ENCODE data around the gene MCRIP1. TPM values are rescaled to one million over a fixed set of nuclear protein-coding genes. Genes with fewer than 3 reads are reported as not detected.

MCRIP1 gene
- total and polyA plus RNA-seq, 4 experiments from 2014 or later: 65.8 to 87.2 (median 68.9) TPM

DNA sequence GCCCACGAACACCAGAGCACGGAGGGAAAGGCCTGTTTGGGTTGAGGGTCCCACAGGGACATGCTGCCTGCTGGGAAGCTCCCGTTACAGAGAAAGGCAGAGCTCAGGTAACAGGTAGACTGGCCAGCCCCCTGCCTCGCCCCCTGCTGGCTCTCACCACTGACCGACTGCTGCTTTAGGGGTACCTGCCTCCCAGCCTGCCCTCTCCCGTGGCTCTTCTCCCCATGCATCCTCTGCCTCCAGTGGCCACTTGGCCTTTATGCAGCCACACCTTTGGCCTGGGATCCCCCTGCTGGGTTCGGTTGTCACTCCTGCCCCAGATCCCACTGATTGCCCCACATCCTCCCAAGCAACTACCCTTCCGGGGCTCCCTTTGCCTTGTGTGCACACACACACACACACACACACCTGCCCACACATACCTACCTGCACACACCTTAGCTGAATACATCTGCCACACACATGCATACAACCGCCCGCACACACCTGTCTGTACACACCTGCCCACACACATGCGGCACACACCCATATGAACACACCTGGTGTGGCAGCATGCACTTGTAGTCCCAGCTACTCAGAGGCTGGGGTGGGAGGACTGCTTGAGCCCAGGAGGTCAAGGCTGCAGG lies 7.1 kb downstream of the MCRIP1 start:
- H3K27me3 Mint-ChIP-seq: no peaks in the 10 kb centered on the region
- Histone ChIP-seq H3K4me1 (ENCODE audit: insufficient read depth, low read length) (peaks cover 6% of the 10 kb centered on the region), H3K27ac (ENCODE audit: low read depth, low read length) (no peak overlapping the region), H3K27me3 (ENCODE audit: insufficient read depth, low read length) (no peaks in the 10 kb centered on the region), H3K4me3 (ENCODE audit: low read length in 2 of 2) (no peak overlapping the region), H3K9me3 (ENCODE audit: control insufficient read depth in 1 of 2, low read length in 2 of 2) (no peaks in the 10 kb centered on the region), H3K36me3 (ENCODE audit: insufficient read depth, low read length) (no peaks in the 10 kb centered on the region)
- ChIA-PET POLR2A (ENCODE audit: partially characterized antibody) (no interaction called here), CTCF (ENCODE audit: partially characterized antibody) (no interaction called here)
- no peaks in the 10 kb centered on the region for H3K9me3 Mint-ChIP-seq
- peak overlapping the region in 1 of 8 donors; percentile 56 for H3K4me3 Mint-ChIP-seq
- intact Hi-C loops (cut with micrococcal nuclease): no loop called here
- peaks cover 7 to 20% (median 8%) of the 10 kb centered on the region in 4 donors for H3K4me1 Mint-ChIP-seq
- H3K27ac Mint-ChIP-seq: peak overlapping the region in 2 of 7 donors; percentile 31 to 41
- no peak for DNase-seq
- peaks cover 5 to 9% of the 10 kb centered on the region in 2 donors for H3K36me3 Mint-ChIP-seq

DNA sequence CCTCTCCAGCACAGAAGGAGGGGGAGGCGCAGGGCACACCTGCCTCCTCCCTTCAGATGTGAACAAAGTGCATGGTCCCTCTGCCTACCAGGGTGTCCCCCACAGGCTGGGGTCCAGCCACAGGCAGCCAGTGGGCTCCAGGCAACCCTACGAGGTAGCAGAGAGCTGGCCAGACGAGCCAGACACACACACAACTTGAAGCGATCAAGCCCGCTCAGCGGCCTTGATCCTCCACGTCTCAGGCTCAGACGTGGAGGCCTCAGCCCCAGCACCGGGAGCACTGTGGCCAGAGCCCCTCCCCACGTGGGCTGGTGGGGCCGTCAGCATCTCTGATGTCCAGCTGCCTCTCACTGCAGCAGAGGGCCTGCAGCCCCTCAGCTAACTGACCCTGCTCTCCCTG lies 8.5 kb downstream of the MCRIP1 start:
- no peak for DNase-seq
- Mint-ChIP-seq H3K27me3 (no peaks in the 10 kb centered on the region), H3K4me3 (no peak overlapping the region), H3K9me3 (no peaks in the 10 kb centered on the region), H3K36me3 (peaks cover 5 to 8% of the 10 kb centered on the region in 2 donors), H3K4me1 (peaks cover 6 to 17% (median 8%) of the 10 kb centered on the region in 4 donors), H3K27ac (no peak overlapping the region)
- ChIA-PET CTCF (ENCODE audit: partially characterized antibody) (no interaction called here), POLR2A (ENCODE audit: partially characterized antibody) (interaction anchor here (1.3 kb wide), 1 partner anchor 17 kb away, joined by 3 read pairs; no protein-coding TSS in a partner anchor)
- H3K27ac ChIP-seq (ENCODE audit: low read depth, low read length): no peak overlapping the region
- intact Hi-C loops (cut with micrococcal nuclease): no loop called here
- H3K4me3 ChIP-seq (ENCODE audit: low read length in 2 of 2): no peak overlapping the region
- no peaks in the 10 kb centered on the region for H3K27me3 ChIP-seq (ENCODE audit: insufficient read depth, low read length)
- H3K9me3 ChIP-seq (ENCODE audit: control insufficient read depth in 1 of 2, low read length in 2 of 2): no peaks in the 10 kb centered on the region
- peaks cover 6% of the 10 kb centered on the region for H3K4me1 ChIP-seq (ENCODE audit: insufficient read depth, low read length)
- no peaks in the 10 kb centered on the region for H3K36me3 ChIP-seq (ENCODE audit: insufficient read depth, low read length)

DNA sequence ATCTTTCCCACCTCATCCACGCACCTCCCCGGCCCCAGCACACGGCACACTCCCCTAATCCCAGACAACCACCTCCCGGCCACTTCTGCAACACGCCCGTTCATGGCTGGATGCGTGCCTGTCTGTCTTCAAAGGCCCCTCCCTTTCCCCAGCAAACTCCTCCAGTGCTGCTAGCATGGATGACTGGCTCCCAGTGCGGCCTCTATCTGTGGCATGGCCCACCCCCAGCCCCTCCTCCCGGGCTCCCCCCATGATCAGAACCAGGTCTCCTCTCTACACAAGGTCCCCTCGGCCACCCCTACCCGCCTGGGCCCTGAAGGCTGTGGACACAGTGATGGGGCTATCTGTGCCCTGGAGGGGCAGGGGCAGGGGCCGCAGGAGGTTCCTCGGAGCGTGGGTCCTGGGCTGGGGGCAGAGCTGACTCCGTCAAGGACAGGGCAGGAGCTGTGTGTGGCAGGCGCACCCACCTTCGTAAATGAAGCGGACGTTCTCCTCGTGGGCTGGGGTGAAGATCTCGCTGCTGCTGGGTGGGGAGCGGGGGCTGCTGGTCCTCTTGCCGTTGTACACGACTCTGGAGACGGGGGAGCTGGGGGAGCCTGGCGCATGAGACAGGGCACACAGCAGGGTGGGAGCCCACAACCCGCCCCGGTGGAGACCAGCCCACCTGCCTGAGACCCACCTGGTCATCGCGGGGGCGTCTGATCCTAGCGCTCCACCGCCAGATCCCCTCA lies 9.1 kb downstream of the MCRIP1 start:
- Mint-ChIP-seq H3K27ac (no peak overlapping the region), H3K9me3 (no peaks in the 10 kb centered on the region), H3K27me3 (no peaks in the 10 kb centered on the region), H3K4me3 (no peak overlapping the region), H3K4me1 (peaks cover 5 to 13% (median 9%) of the 10 kb centered on the region in 4 donors), H3K36me3 (peaks cover 5 to 7% of the 10 kb centered on the region in 2 donors)
- no peaks in the 10 kb centered on the region for H3K9me3 ChIP-seq (ENCODE audit: control insufficient read depth in 1 of 2, low read length in 2 of 2)
- H3K4me1 ChIP-seq (ENCODE audit: insufficient read depth, low read length): peaks cover 6% of the 10 kb centered on the region
- no peak overlapping the region for H3K27ac ChIP-seq (ENCODE audit: low read depth, low read length)
- H3K4me3 ChIP-seq (ENCODE audit: low read length in 2 of 2): no peak overlapping the region
- no peaks in the 10 kb centered on the region for H3K36me3 ChIP-seq (ENCODE audit: insufficient read depth, low read length)
- intact Hi-C loops (cut with micrococcal nuclease): no loop called here
- H3K27me3 ChIP-seq (ENCODE audit: insufficient read depth, low read length): no peaks in the 10 kb centered on the region
- ChIA-PET CTCF (ENCODE audit: partially characterized antibody) (no interaction called here), POLR2A (ENCODE audit: partially characterized antibody) (interaction anchor here (1.3 kb wide), 1 partner anchor 17 kb away, joined by 3 read pairs; no protein-coding TSS in a partner anchor)
- no peak for DNase-seq

DNA sequence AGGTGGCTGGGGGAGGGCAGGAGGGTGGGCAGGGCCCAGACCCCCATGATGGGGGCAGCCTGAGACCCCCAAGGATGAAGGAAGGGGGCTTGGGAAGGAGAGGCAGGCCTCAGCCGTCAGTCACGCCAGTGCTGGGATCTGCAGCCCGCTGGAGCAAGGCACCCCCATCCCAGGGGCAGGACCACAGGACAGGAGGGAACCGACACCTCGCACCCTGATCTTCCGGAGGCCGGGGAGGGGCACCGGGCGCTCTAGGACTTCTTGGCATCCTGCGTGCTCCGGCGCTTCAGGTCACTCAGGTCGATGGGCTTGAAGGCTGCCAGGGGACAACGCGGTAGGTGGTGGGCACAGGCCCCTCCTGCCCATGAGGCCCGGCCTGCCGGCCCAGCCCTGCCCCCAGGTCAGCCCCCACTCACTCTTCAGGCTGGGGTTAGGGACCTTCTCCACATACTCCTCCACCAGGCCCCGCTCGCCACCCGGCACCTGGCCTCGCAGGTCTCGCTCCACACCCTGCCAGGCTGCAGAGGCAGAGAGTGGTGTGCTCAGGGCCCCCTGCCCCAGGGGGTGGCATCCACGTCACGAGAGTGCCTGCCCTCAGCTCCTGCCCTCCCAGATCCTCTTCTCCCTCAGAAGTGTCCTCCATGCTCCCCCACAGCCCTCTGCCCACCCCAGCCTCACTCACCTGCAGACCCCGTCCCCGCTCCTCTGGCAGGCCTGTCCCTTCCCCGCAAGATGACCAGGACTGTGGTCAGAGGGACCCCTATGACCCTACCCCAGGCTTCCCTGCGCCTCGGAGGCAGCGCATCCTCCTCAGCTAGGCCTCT lies 9.9 kb downstream of the MCRIP1 start:
- H3K36me3 Mint-ChIP-seq: peaks cover 5 to 6% of the 10 kb centered on the region in 2 donors
- H3K4me1 Mint-ChIP-seq: peaks cover 2 to 7% (median 5%) of the 10 kb centered on the region in 4 donors
- POLR2A ChIA-PET (ENCODE audit: partially characterized antibody): no interaction called here
- no peaks in the 10 kb centered on the region for H3K9me3 ChIP-seq (ENCODE audit: control insufficient read depth in 1 of 2, low read length in 2 of 2)
- no peak overlapping the region for H3K27ac Mint-ChIP-seq
- DNase-seq: no peak
- intact Hi-C loops (cut with micrococcal nuclease): no loop called here
- H3K4me1 ChIP-seq (ENCODE audit: insufficient read depth, low read length): peaks cover 6% of the 10 kb centered on the region
- no peak overlapping the region for H3K4me3 Mint-ChIP-seq
- H3K9me3 Mint-ChIP-seq: no peaks in the 10 kb centered on the region
- CTCF ChIA-PET (ENCODE audit: partially characterized antibody): no interaction called here
- H3K4me3 ChIP-seq (ENCODE audit: low read length in 2 of 2): no peak overlapping the region
- H3K27me3 Mint-ChIP-seq: no peaks in the 10 kb centered on the region
- no peaks in the 10 kb centered on the region for H3K27me3 ChIP-seq (ENCODE audit: insufficient read depth, low read length)
- H3K27ac ChIP-seq (ENCODE audit: low read depth, low read length): no peak overlapping the region
- no peaks in the 10 kb centered on the region for H3K36me3 ChIP-seq (ENCODE audit: insufficient read depth, low read length)

DNA sequence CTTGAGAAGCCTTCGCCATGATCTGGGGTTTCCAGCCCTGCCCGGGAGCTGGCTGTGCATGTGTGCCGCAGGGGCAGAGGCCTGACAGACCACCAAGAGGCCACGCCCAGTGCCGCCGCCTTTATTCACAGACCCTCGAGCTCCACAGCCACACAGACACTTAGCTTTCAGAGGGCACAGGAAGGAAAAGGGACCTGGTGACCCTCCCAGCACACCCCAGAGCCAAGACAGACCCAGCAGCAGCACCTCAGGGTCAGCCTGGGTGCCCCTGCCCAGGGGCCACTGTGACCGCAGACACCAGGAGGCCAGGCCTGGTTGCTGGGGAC lies 10.8 kb downstream of the MCRIP1 start:
- Histone ChIP-seq H3K36me3 (ENCODE audit: insufficient read depth, low read length) (no peaks in the 10 kb centered on the region), H3K27me3 (ENCODE audit: insufficient read depth, low read length) (no peaks in the 10 kb centered on the region), H3K9me3 (ENCODE audit: control insufficient read depth in 1 of 2, low read length in 2 of 2) (no peaks in the 10 kb centered on the region), H3K27ac (ENCODE audit: low read depth, low read length) (no peak overlapping the region), H3K4me1 (ENCODE audit: insufficient read depth, low read length) (peaks cover 6% of the 10 kb centered on the region), H3K4me3 (ENCODE audit: low read length in 2 of 2) (no peak overlapping the region)
- Mint-ChIP-seq H3K4me1 (peaks cover 2 to 6% (median 5%) of the 10 kb centered on the region in 4 donors), H3K36me3 (peaks cover 5 to 6% of the 10 kb centered on the region in 2 donors), H3K27me3 (no peaks in the 10 kb centered on the region), H3K4me3 (no peak overlapping the region), H3K9me3 (no peaks in the 10 kb centered on the region), H3K27ac (no peak overlapping the region)
- CTCF ChIA-PET (ENCODE audit: partially characterized antibody): interaction anchor here (1.0 kb wide), 1 partner anchor 45 kb away, joined by 3 read pairs; no protein-coding TSS in a partner anchor
- POLR2A ChIA-PET (ENCODE audit: partially characterized antibody): interaction anchor here (1.0 kb wide), 1 partner anchor 105 kb away, joined by 3 read pairs; the partner anchor contains the start of gene MAFG
- intact Hi-C loops (cut with micrococcal nuclease): no loop called here
- no peak for DNase-seq

DNA sequence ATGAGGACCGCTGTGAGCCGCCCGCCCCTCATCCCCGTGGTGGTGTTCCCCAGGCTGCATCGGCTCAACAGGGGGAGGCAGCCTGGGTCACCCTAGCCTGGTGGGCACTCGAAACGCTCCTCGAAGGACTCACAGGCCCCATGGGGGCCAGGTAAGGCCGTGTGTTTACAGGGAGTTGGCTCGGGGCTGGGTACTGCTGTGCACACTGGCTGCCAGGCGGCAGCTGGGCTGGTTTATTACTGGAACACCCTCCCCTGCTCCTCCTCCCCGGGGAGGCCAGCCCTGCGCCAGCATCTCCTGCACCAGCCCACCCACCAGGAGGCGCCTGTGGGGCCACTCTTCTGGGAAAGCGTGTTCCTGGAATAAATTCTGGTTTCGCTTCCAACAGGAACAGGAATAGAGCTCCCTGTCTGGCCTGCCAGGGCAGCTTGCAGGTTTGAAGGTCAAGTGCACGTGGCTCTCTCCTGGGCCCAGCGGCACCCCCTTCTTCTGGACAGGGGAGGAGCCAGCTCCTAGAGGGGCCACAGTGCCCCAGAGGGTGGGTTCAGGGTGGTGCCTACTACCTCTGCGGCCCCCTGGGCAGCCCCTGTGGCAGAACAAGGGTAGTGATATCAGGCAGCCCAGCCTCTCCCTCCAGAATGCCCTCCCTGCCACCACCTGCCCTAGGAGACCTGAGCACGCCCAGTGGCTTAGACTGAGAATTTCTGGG lies 11.3 kb downstream of the MCRIP1 start:
- intact Hi-C loops (cut with micrococcal nuclease): no loop called here
- DNase-seq: no peak
- peaks cover 0 to 1% of the 10 kb centered on the region in 2 donors for H3K27me3 Mint-ChIP-seq
- no peak overlapping the region for H3K27ac Mint-ChIP-seq
- H3K36me3 Mint-ChIP-seq: peaks cover 5 to 6% of the 10 kb centered on the region in 2 donors
- H3K27ac ChIP-seq (ENCODE audit: low read depth, low read length): no peak overlapping the region
- H3K9me3 ChIP-seq (ENCODE audit: control insufficient read depth in 1 of 2, low read length in 2 of 2): no peaks in the 10 kb centered on the region
- H3K4me1 ChIP-seq (ENCODE audit: insufficient read depth, low read length): peaks cover 6% of the 10 kb centered on the region
- no peaks in the 10 kb centered on the region for H3K27me3 ChIP-seq (ENCODE audit: insufficient read depth, low read length)
- H3K9me3 Mint-ChIP-seq: no peaks in the 10 kb centered on the region
- ChIA-PET POLR2A (ENCODE audit: partially characterized antibody) (interaction anchor here (1.0 kb wide), 1 partner anchor 106 kb away, joined by 3 read pairs; the partner anchor contains the start of gene MAFG), CTCF (ENCODE audit: partially characterized antibody) (interaction anchor here (1.0 kb wide), 1 partner anchor 45 kb away, joined by 3 read pairs; no protein-coding TSS in a partner anchor)
- H3K4me3 Mint-ChIP-seq: no peak overlapping the region
- no peaks in the 10 kb centered on the region for H3K36me3 ChIP-seq (ENCODE audit: insufficient read depth, low read length)
- H3K4me1 Mint-ChIP-seq: peaks cover 2 to 6% (median 5%) of the 10 kb centered on the region in 4 donors
- no peak overlapping the region for H3K4me3 ChIP-seq (ENCODE audit: low read length in 2 of 2)

Measured in CD4-positive, alpha-beta memory T cell (primary cell).